Trophoblast cell (in vitro differentiated cells and primary cell): ENCODE measurements around the gene DTX3.

ENCODE experiments used
- DNase-seq, 2 donors: peaks; one replicate each; pipeline ENCODE4 v3.0.0-alpha.2; 2016
- H2AFZ ChIP-seq: 2 replicates; pipeline ENCODE4 v1.6.1; 2013; ENCODE audit warnings: low read length, moderate library complexity, mild to moderate bottlenecking; ENCODE audit not compliant: insufficient read depth, poor library complexity
- H2AK5ac ChIP-seq: 2 replicates; pipeline ENCODE4 v1.6.1; 2013; ENCODE audit warnings: mild to moderate bottlenecking, low read length
- H2BK120ac ChIP-seq: 2 replicates; pipeline ENCODE4 v1.6.1; 2013; ENCODE audit warnings: low read length, mild to moderate bottlenecking, moderate library complexity; ENCODE audit not compliant: insufficient read depth, poor library complexity
- H2BK12ac ChIP-seq: 2 replicates; pipeline ENCODE4 v1.6.1; 2013; ENCODE audit warnings: mild to moderate bottlenecking, low read length, moderate library complexity
- H2BK5ac ChIP-seq: 2 replicates; pipeline ENCODE4 v1.6.1; 2013; ENCODE audit warnings: low read length, low read depth, moderate library complexity, mild to moderate bottlenecking; ENCODE audit not compliant: poor library complexity
- H3K14ac ChIP-seq: 2 replicates; pipeline ENCODE4 v1.6.1; 2013; ENCODE audit warnings: mild to moderate bottlenecking, low read length
- H3K18ac ChIP-seq: 2 replicates; pipeline ENCODE4 v1.6.1; 2013; ENCODE audit warnings: mild to moderate bottlenecking, low read length
- H3K23ac ChIP-seq: 2 replicates; pipeline ENCODE4 v1.6.1; 2013; ENCODE audit warnings: low read length
- H3K27ac ChIP-seq: 2 replicates; pipeline ENCODE4 v1.5.1; 2013; ENCODE audit warnings: low read depth, mild to moderate bottlenecking, inconsistent platforms, low read length, moderate library complexity
- H3K27me3 ChIP-seq: 2 replicates; pipeline ENCODE4 v1.6.1; 2013; ENCODE audit warnings: inconsistent platforms, mild to moderate bottlenecking, low read length, moderate library complexity; ENCODE audit not compliant: insufficient read depth
- H3K36me3 ChIP-seq, 2 experiments: 1 replicate in 1 of 2; 2 replicates in 1 of 2; pipeline ENCODE4 v1.6.1; 2013; ENCODE audit warnings: low read length in 2 of 2, mild to moderate bottlenecking in 2 of 2, moderate library complexity in 1 of 2; ENCODE audit not compliant: insufficient read depth in 2 of 2, control insufficient read depth in 1 of 2
- H3K4ac ChIP-seq: 2 replicates; pipeline ENCODE4 v1.6.1; 2013; ENCODE audit warnings: low read depth, mild to moderate bottlenecking, low read length, moderate library complexity
- H3K4me1 ChIP-seq, 2 experiments: 1 replicate in 1 of 2; 2 replicates in 1 of 2; pipeline ENCODE4 v1.6.1; 2013; ENCODE audit warnings: low read length in 2 of 2, mild to moderate bottlenecking in 2 of 2, moderate library complexity in 1 of 2; ENCODE audit not compliant: insufficient read depth in 2 of 2, control insufficient read depth in 1 of 2
- H3K4me2 ChIP-seq: 2 replicates; pipeline ENCODE4 v1.6.1; 2013; ENCODE audit warnings: inconsistent platforms, mild to moderate bottlenecking, low read length, moderate library complexity
- H3K4me3 ChIP-seq: 2 replicates; pipeline ENCODE4 v1.5.1; 2013; ENCODE audit warnings: mild to moderate bottlenecking, low read depth, low read length, inconsistent platforms
- H3K79me1 ChIP-seq: one replicate; pipeline ENCODE4 v1.6.1; 2013; ENCODE audit warnings: low read length
- H3K79me2 ChIP-seq: 2 replicates; pipeline ENCODE4 v1.6.1; 2013; ENCODE audit warnings: low read length, mild to moderate bottlenecking; ENCODE audit not compliant: control insufficient read depth, insufficient read depth, poor library complexity
- H3K9ac ChIP-seq: 2 replicates; pipeline ENCODE4 v1.6.1; 2013; ENCODE audit warnings: mild to moderate bottlenecking, low read length
- H3K9me3 ChIP-seq: 2 replicates; pipeline ENCODE4 v1.6.1; 2013; ENCODE audit warnings: low read depth, mild to moderate bottlenecking, control low read depth, inconsistent platforms, low read length; ENCODE audit not compliant: insufficient read depth
- H4K12ac ChIP-seq: 2 replicates; pipeline ENCODE4 v1.6.1; 2013; ENCODE audit warnings: low read depth, mild to moderate bottlenecking, low read length, moderate library complexity
- H4K8ac ChIP-seq: 2 replicates; pipeline ENCODE4 v1.6.1; 2013; ENCODE audit warnings: low read depth, mild to moderate bottlenecking, low read length, moderate library complexity
- H4K91ac ChIP-seq: one replicate; pipeline ENCODE4 v1.6.1; 2013; ENCODE audit warnings: low read depth, mild to moderate bottlenecking, low read length, moderate library complexity
- WGBS: extraction: QIAGEN DNeasy Blood & Tissue Kit; methylation state at CpG from one replicate; pipeline ENCODE4 v1.1.7; 2013; ENCODE audit warnings: missing lambda C conversion rate; ENCODE audit not compliant: insufficient read length, insufficient coverage; ENCODE audit errors: extremely low coverage; 5-methylcytosine and 5-hydroxymethylcytosine counted together

The DTX3 gene

DNA sequence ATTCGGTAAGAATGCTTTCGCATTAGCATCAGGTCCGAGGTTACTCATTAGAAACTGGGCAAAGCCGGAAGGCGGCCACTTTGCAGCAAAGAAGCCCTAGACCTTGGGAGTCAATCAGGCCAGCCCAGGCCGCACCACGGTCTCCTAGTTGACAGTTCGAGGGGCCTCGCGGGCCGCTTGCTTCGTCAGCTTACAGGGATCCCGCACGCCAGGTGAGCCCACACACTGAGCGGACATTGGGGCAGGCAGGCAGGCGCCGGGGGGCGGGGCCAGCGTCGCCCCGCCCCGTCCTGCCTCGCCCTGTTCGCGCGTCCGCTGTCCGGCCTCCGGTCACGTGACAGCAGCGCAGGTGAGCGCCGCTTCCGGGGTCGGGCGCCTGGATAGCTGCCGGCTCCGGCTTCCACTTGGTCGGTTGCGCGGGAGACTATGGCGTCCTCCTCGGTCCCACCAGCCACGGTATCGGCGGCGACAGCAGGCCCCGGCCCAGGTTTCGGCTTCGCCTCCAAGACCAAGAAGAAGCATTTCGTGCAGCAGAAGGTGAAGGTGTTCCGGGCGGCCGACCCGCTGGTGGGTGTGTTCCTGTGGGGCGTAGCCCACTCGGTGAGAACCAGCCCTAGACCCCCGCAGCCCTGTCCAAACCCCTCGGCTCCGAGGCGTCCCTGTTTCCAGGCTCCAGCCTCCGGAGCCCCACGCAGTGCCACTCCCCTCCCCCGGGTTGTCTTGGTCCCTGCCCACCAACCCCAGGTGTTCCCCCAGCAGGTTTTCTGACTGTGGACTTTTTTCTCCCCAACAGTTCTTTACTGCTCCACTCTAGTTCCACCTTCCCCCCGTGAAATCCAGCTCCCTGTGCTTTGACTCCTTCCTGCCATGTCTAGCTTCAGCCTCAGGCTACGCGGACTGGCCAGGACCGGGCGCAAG, 13.5 kb upstream of the DTX3 start, which contains the start of gene PIP4K2C:
Gene PIP4K2C, plus strand, starts transcription at position 329 of the 918 bp plus-strand sequence. Its CDS starts 98 bp downstream, at position 427.
- H2BK120ac ChIP-seq: peak within 1 kb of the TSS; percentile 40
- no peak within 1 kb of the TSS for H2AK5ac ChIP-seq
- peak within 1 kb of the TSS; percentile 86 for H2AFZ ChIP-seq
- peaks cover 8 to 13% of the 10 kb centered on the region in 2 experiments for H3K36me3 ChIP-seq
- H3K79me2 ChIP-seq: peaks cover 3% of the 10 kb centered on the region
- peak within 1 kb of the TSS; percentile 10 for H3K27ac ChIP-seq
- H3K4me3 ChIP-seq: peak within 1 kb of the TSS; percentile 96
- H3K79me1 ChIP-seq: peaks cover 5% of the 10 kb centered on the region
- peak within 1 kb of the TSS; percentile 91 for H4K8ac ChIP-seq
- H3K18ac ChIP-seq: peak within 1 kb of the TSS; percentile 77
- peak within 1 kb of the TSS; percentile 79 for H4K12ac ChIP-seq
- DNase-seq: peak; percentile 89 to 90
- peak within 1 kb of the TSS; percentile 76 for H4K91ac ChIP-seq
- WGBS: no CpG with 5 or more reads among the region's 69 CpGs
- H3K4me1 ChIP-seq: peaks cover 4 to 11% of the 10 kb centered on the region in 2 experiments
- peak within 1 kb of the TSS; percentile 14 for H2BK5ac ChIP-seq
- peak within 1 kb of the TSS; percentile 68 for H3K14ac ChIP-seq
- no peak within 1 kb of the TSS for H3K23ac ChIP-seq
- peak within 1 kb of the TSS; percentile 79 for H3K4me2 ChIP-seq
- H2BK12ac ChIP-seq: no peak within 1 kb of the TSS
- H3K4ac ChIP-seq: peak within 1 kb of the TSS; percentile 71
- no peaks in the 10 kb centered on the region for H3K27me3 ChIP-seq
- H3K9me3 ChIP-seq: no peaks in the 10 kb centered on the region
- peak within 1 kb of the TSS; percentile 92 for H3K9ac ChIP-seq

GRCh38 chr12:57591782-57592325, 12.8 kb upstream of the DTX3 start:
- no peak overlapping the region for H2BK5ac ChIP-seq
- no peak overlapping the region for H4K91ac ChIP-seq

DNA sequence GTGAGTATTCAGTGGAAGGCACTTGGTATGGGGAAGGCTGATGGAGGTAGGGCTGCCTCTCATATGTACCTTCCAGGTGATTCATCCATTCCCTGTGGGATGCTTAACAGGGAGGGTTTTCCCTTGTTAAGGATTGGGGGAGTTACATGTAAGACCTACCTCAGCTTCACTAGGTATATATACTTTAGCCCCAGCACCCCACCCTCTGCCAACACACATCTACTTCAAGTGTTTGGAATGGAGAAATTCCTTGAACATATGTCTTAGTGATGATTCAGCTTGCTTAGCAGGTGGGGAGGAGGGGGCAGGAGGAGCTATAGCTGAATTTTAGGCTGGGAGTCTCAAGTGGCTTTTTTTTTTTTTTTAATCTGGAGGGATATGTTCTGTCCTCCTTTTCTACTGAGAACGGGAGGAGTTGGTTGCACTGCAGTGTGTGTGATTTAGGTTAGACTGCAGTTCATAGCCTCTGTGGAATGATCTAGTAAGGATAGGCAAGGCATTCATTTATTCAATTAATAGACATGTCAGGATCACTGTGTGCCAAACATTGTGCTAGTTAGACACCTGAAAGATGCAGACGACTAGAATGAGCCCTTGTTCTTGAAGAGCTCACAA, 12.0 kb upstream of the DTX3 start:
- Histone ChIP-seq H3K79me1 (peaks cover 5% of the 10 kb centered on the region), H3K14ac (no peak overlapping the region), H2AK5ac (no peak overlapping the region), H3K4me2 (no peak overlapping the region), H3K36me3 (peaks cover 8 to 17% of the 10 kb centered on the region in 2 experiments), H4K12ac (no peak overlapping the region), H2BK5ac (no peak overlapping the region), H3K23ac (no peak overlapping the region), H3K9me3 (no peaks in the 10 kb centered on the region), H3K4ac (no peak overlapping the region), H3K4me1 (peaks cover 4 to 11% of the 10 kb centered on the region in 2 experiments), H4K91ac (no peak overlapping the region), H3K9ac (no peak overlapping the region), H2AFZ (no peak overlapping the region), H2BK120ac (no peak overlapping the region), H3K27ac (no peak overlapping the region), H3K18ac (no peak overlapping the region), H4K8ac (no peak overlapping the region), H3K27me3 (no peaks in the 10 kb centered on the region), H3K4me3 (no peak overlapping the region), H2BK12ac (no peak overlapping the region), H3K79me2 (peaks cover 3% of the 10 kb centered on the region)
- no CpG with 5 or more reads among the region's 2 CpGs for WGBS
- no peak for DNase-seq

More at GRCh38 chr12:57591782-57592325, 12.8 kb upstream of the DTX3 start:
- Histone ChIP-seq H3K4me3 (peak overlapping the region; percentile 96), H3K4me1 (peaks cover 4 to 11% of the 10 kb centered on the region in 2 experiments), H2BK12ac (no peak overlapping the region), H4K12ac (no peak overlapping the region), H3K36me3 (peaks cover 8 to 16% of the 10 kb centered on the region in 2 experiments), H3K27ac (no peak overlapping the region), H3K4me2 (peak overlapping the region; percentile 79), H3K14ac (no peak overlapping the region), H3K9ac (peak overlapping the region; percentile 92), H3K18ac (no peak overlapping the region), H3K79me1 (peaks cover 5% of the 10 kb centered on the region), H2AK5ac (no peak overlapping the region), H3K23ac (no peak overlapping the region), H4K8ac (peak overlapping the region; percentile 8), H2AFZ (peak overlapping the region; percentile 86), H3K4ac (peak overlapping the region; percentile 61), H3K79me2 (peaks cover 3% of the 10 kb centered on the region), H3K9me3 (no peaks in the 10 kb centered on the region), H2BK120ac (no peak overlapping the region), H3K27me3 (no peaks in the 10 kb centered on the region)
- no peak for DNase-seq
- WGBS: no CpG with 5 or more reads among the region's 10 CpGs

DNA sequence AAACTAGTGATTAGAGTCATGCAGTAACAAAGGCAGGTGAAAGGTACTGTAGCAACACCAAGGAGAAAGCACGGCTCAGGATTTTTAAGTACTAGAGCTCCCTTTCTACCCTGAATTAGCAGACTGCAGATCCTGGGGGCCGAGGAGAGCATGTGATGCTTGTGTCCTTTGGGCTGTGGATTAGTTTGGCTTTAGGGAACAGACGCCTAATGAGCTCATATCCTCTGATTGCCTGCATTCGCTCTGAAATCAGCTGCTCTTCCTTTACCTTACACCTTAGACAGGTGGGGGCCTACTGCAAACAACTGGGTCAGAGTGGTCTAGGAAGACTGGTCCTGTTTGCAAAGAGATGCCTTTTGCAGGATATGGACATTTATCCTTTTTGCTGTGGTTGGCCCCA, 11.4 kb upstream of the DTX3 start:
- H3K36me3 ChIP-seq: peaks cover 8 to 20% of the 10 kb centered on the region in 2 experiments
- H3K27ac ChIP-seq: no peak overlapping the region
- H4K91ac ChIP-seq: no peak overlapping the region
- no peak overlapping the region for H3K14ac ChIP-seq
- H2AFZ ChIP-seq: no peak overlapping the region
- no CpG with 5 or more reads among the region's 4 CpGs for WGBS
- H2BK120ac ChIP-seq: no peak overlapping the region
- H4K12ac ChIP-seq: no peak overlapping the region
- peaks cover 4 to 11% of the 10 kb centered on the region in 2 experiments for H3K4me1 ChIP-seq
- no peak overlapping the region for H2BK5ac ChIP-seq
- no peak overlapping the region for H3K9ac ChIP-seq
- H3K23ac ChIP-seq: no peak overlapping the region
- no peaks in the 10 kb centered on the region for H3K9me3 ChIP-seq
- H4K8ac ChIP-seq: no peak overlapping the region
- H3K4me2 ChIP-seq: no peak overlapping the region
- peaks cover 3% of the 10 kb centered on the region for H3K79me2 ChIP-seq
- H3K27me3 ChIP-seq: no peaks in the 10 kb centered on the region
- no peak for DNase-seq
- H2BK12ac ChIP-seq: no peak overlapping the region
- no peak overlapping the region for H3K4ac ChIP-seq
- H2AK5ac ChIP-seq: no peak overlapping the region
- peaks cover 5% of the 10 kb centered on the region for H3K79me1 ChIP-seq
- H3K18ac ChIP-seq: no peak overlapping the region
- H3K4me3 ChIP-seq: no peak overlapping the region
